Mesenteric fat pad (tissue), 1 donor: ENCODE results near the gene TXNDC15. TPM values are rescaled to one million over a fixed set of nuclear protein-coding genes. Genes with fewer than 3 reads are reported as not detected.

Experiments
- DNase-seq: peaks from one replicate; pipeline ENCODE4 v3.0.0-alpha.2; 2020; ENCODE audit warnings: low spot score
- microRNA-seq: library from miRNA; unstranded; fragments of <30 nt; microRNA quantifications from one replicate; pipeline ENCODE4 v1.2.0, GENCODE V29; 2020; ENCODE audit warnings: borderline number of aligned reads
- total RNA-seq: library from RNA; stranded (reverse); fragmentation: NEBNext Ultra II Directional; extraction: Animal tissue kit (Norgen Biotek cat#: 25700); gene quantifications from one replicate; pipeline ENCODE4 v1.2.1, GENCODE V29; 2021
- donor health status: DM: yes; HTN: yes; CAD: no.

TXNDC15 gene
- total RNA-seq, 1 donor from 2014 or later, result 50.1 TPM

DNA sequence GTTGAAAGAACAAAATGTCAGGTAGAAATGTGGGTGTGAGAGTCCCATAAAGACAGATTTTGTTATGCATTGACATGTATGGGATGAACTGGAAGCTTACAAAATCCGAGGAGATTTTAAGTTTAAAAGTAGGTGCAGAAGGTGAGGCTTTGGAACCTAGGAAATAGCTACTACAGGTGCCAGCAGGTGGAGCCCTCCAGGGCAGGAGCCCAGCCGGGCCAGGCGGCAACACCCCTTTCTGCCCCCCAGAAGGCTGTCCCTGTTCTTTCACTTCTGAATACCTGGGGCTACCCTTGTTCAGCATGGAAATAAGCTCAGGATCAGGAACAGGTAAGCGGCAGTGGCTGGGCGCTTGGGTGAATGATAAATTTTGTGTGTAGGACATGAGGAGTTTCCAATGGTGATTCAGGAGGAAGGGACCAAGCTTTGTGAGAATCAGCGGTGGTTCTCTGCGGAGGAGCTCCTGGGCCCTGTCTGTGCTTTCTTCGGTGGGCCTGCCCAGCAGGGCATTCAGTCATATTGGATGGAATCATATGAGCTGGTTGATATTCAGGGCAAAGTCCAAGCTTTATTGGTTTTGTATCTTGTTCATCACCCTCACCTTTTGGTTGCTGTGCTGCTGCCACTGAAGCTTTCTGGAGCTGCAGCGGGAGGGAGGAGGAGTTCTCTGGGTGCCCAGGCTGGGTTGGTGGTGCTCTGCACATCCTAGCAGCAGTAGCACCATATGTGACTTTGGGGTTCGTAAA lies 43.1 kb downstream of the TXNDC15 start:
- no peak for DNase-seq

DNA sequence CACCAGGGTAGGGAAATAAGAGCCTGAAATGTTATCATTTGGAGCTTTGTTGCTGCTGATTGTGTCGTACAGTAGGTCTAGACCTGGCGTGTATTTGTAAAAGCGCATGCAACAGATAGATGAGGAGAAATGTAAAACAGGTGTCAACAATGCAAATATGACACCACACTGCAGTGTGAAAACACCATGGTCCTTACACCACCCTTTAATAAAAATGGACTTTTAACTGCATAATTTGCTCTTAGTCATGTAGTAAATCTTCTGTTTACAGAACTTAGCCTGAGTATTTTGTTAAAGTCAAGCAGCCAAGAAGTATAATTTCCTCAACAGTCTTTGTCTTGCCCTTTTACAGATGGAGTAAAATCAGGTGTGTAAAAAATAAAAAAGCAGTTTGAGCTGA lies 44.7 kb downstream of the TXNDC15 start:
- DNase-seq, result no peak

DNA sequence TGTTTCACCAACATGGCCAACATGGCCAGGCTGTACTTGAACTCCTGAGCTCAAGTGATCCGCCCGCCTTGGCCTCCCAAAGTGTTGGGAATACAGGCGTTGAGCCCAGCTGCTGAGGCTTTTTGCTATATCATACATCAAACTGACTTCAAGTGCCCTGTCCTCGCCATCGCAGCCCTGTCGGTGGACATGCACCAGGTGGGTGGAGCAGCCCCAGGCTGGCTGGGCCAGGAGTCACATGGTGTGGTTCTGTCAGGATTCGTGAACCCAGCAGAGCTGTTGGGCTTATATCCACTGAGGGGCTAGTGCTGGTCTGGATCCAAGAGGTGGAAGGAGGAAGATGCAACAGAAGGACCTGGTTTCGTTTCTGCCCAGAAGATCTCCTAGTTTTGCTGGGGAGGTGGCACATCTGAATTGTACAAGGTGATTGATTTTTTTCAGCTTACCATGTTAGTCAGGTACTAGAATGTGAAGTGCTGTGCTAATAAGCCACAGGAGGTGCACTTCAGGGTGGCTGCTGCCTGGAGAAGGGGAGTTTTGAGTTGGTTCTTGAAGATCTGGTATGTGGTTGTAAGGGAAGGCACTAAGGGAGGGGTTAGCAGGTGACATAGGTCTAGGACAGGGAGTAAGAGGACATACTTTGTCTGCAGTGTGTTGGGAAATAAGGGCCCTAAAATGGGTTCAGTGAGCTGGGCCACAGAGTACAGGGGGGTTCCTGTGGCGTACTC lies 46.8 kb downstream of the TXNDC15 start:
- no peak for DNase-seq

DNA sequence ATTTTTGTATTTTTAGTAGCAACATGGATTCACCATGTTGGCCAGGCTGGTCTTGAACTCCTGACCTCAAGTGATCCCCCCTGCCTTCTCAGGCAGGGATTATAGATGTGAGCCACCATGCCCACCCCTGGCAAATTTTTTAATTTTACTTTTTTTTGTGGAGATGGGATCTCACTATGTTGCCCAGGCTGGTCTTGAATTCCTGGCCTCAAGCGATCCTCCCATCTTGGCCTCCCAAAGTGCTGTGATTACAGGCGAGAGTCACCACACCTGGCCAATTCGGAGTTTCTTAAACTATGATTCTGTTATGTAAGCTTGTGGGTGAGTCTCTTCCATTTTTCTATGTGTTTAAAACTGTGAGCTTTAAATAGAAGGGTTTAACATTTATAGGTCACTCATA lies 58.3 kb downstream of the TXNDC15 start:
- DNase-seq, result no peak

DNA sequence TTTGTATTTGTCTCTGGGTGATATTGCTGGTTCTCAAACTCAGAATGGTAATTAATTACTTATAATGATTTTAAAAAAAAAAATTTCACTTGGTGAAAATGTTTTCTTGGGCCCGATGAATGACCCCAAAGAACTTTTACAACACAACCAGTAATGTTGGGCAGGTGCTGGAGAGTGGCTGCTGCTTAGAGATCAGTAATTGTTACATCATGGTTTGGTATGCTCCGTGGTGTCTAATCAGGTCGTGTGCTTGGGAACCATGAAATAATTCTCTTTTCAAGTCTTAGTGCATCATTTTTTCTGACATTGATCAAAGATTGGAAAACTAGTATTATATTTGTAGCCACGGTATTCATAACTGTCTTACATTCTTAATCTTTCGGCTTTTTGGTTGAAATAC lies 60.0 kb downstream of the TXNDC15 start:
- DNase-seq, result no peak

GRCh38 chr5:134935711-134936602 lies 61.8 kb downstream of the TXNDC15 start:
- DNase-seq, result no peak

GRCh38 chr5:134937526-134937925 lies 63.4 kb downstream of the TXNDC15 start:
- no peak for DNase-seq

- DNase-seq, result no peak
Observed at GRCh38 chr5:134938030-134938429, 63.9 kb downstream of the TXNDC15 start.

- no peak for DNase-seq
Observed at GRCh38 chr5:134939500-134939899, 65.3 kb downstream of the TXNDC15 start.

DNA sequence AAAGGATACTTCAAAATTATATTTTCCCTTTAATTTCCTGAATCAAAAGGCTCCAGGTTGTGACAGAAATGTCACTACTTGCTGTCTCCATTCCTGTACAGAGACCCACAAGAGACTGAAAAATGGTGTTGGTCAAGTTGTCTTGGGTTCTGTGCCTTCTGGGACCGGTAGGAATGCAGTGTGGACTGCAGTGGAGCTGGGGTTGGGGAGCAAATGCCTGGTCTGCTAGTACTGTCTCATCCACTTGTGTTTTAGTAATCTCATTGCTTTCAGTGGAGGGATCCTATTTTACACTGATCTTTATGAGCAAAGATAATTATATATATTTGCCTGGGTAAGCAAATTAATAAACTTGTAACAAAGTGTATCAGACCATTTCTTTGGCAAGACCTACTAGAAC lies 69.4 kb downstream of the TXNDC15 start:
- DNase-seq, result no peak

GRCh38 chr5:134944630-134945029 lies 70.5 kb downstream of the TXNDC15 start:
- no peak for DNase-seq

DNA sequence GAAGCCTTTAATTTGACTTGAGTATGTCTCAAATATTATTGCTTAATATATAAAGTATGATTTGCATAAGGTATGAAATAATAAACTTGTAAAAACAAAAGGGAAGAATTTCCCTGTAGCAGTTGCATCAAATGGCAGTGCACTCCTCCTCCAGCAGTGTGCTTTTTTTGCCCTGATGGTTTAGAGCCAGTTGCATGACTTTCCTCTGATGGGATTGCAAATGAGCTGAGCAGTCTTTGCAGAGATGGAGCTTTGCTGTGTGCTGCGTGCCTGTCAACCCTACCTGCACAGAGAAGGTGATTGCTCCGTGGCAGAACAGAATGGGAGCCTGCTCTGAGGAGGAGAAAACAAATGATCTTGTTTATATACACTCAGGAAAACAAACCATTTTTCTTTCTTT lies 70.9 kb downstream of the TXNDC15 start:
- DNase-seq, result no peak

DNA sequence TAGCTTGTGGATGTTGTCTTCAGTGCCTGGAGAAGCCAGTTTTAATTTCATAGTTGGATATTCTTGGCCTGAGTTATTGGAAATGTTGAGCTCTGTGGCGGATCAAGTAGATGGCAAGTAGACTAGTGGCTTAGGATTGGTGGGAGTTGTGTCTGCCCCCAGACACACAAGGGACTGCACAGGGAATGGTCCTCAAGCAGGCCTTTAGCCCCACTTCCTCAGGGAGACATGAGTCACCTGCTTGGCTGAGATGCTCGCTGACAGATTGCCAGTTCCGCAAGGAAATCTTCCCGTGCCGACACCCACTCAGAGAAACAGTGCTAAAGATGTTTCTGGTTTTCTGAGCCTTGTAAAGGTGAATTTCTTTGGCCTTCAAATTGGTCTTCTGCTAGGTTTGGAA lies 74.7 kb downstream of the TXNDC15 start:
- no peak for DNase-seq

DNA sequence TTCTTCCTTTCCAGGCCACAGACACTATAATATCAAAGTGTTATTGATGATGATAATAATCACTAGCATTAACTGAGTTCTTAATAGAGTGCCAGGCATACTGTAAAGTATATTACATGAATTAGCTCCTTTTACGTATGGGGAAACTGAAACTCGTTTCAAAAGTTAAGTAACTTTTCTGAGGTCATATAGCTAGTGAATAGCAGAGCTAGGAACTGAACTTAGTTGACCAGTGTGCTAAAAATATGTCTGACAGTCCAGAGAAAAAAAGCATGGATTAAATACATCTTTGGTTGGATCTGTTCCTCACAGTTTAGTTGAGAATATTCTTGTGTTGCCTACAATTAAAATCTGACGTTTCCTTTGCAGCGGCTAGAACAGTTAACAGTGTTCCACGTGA lies 75.1 kb downstream of the TXNDC15 start:
- no peak for DNase-seq

Small RNAs within 50 kb of the gene (microRNA-seq; reads per million reads assigned to microRNA genes)
- gene MIR4461, result not detected

Other genes with a start within 250 kb of the TXNDC15 start
- 87.6 TPM for gene SAR1B, start 241.5 kb upstream of the TXNDC15 start, total RNA-seq
- gene SEC24A, start 225.6 kb upstream of the TXNDC15 start, total RNA-seq, result 34.2 TPM
- 30.1 TPM for gene CAMLG, start 135.8 kb upstream of the TXNDC15 start, total RNA-seq
- 41.4 TPM for gene DDX46, start 115.6 kb upstream of the TXNDC15 start, total RNA-seq
- 40.9 TPM for gene C5orf24, start 28.4 kb upstream of the TXNDC15 start, total RNA-seq
- gene PCBD2, start 30.8 kb downstream of the TXNDC15 start, total RNA-seq, result 10.7 TPM
- gene CATSPER3, start 93.5 kb downstream of the TXNDC15 start, total RNA-seq, result 0.61 TPM
- 0.13 TPM for gene PITX1, start 159.9 kb downstream of the TXNDC15 start, total RNA-seq